ENCODE results near the gene KCNT1. TPM values are rescaled to one million over a fixed set of nuclear protein-coding genes. Genes with fewer than 3 reads are reported as not detected.

The KCNT1 gene
- total RNA-seq, 1 donor from 2014 or later = not detected

DNA sequence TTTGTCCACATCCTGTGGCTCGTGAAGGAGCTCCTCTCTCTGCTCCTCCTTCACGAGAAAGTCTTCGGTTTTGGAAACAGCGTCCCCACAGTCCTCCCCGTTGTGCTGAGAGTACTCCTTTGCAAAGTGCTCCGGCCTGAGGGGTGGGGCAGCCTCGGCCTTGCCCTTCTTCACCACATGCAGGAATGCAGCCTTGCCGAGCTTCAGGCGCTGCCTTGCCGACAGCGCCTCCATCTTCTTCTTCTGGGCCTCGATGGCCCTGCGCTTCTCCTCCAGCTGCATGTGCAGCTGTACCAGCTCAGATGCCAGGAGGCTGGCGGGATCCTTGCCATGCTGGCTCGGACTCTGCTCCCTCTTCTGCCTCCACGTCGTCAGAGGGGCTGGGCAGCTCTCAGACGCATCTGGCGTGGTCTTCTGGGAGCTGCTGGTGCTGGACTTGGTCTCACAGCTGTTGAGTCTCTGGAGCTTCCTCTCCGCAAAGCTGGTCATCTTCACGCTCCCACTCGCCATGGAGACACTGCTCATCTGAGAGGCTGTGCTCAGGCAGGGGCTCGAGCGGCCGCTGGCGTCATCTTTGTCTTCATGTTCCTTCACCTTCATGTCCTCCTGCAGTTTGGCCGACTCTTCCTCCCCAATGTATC, 119.9 kb downstream of the KCNT1 start:
- Histone ChIP-seq H3K9me3 (ENCODE audit: insufficient read depth, low read depth, low read length) (no peaks in the 10 kb centered on the region), H3K27me3 (ENCODE audit: insufficient read depth, low read length) (no peaks in the 10 kb centered on the region), H3K4me3 (ENCODE audit: insufficient read depth, low read depth, low read length) (no peak overlapping the region), H2AFZ (ENCODE audit: low read depth, low read length) (no peak overlapping the region), H3K79me2 (ENCODE audit: insufficient read depth, low read length) (peaks cover 17% of the 10 kb centered on the region), H3K36me3 (ENCODE audit: insufficient read depth, low read length) (peaks cover 23% of the 10 kb centered on the region), H3K4me2 (ENCODE audit: low read length) (no peak overlapping the region), H3K27ac (ENCODE audit: low read depth, low read length) (no peak overlapping the region), H3K4me1 (ENCODE audit: insufficient read depth, low read length) (no peaks in the 10 kb centered on the region), H3K9ac (ENCODE audit: low read length) (no peak overlapping the region), H4K20me1 (ENCODE audit: insufficient read depth, low read length) (peaks cover 27% of the 10 kb centered on the region)
- Mint-ChIP-seq H3K4me3 (ENCODE audit: unreplicated experiment) (no peak overlapping the region), H3K4me1 (ENCODE audit: low read depth, unreplicated experiment) (peaks cover 4% of the 10 kb centered on the region), H3K36me3 (ENCODE audit: low read depth, unreplicated experiment) (peaks cover 20% of the 10 kb centered on the region), H3K27ac (ENCODE audit: unreplicated experiment) (no peak overlapping the region), H3K9me3 (ENCODE audit: unreplicated experiment) (no peaks in the 10 kb centered on the region), H3K27me3 (ENCODE audit: low read depth, unreplicated experiment) (no peaks in the 10 kb centered on the region)
- TF ChIP-seq EZH2 (IDR thresholded peaks at IDR 0.05; ENCODE audit: insufficient read depth, low read length) = no peak
- TF ChIP-seq, protein P1, sequence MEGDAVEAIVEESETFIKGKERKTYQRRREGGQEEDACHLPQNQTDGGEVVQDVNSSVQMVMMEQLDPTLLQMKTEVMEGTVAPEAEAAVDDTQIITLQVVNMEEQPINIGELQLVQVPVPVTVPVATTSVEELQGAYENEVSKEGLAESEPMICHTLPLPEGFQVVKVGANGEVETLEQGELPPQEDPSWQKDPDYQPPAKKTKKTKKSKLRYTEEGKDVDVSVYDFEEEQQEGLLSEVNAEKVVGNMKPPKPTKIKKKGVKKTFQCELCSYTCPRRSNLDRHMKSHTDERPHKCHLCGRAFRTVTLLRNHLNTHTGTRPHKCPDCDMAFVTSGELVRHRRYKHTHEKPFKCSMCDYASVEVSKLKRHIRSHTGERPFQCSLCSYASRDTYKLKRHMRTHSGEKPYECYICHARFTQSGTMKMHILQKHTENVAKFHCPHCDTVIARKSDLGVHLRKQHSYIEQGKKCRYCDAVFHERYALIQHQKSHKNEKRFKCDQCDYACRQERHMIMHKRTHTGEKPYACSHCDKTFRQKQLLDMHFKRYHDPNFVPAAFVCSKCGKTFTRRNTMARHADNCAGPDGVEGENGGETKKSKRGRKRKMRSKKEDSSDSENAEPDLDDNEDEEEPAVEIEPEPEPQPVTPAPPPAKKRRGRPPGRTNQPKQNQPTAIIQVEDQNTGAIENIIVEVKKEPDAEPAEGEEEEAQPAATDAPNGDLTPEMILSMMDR (IDR thresholded peaks at IDR 0.05; ENCODE audit: insufficient read depth, low read depth, low read length) = no peak
- FAIRE-seq (no peak), DNase-seq (ENCODE audit: low read depth) (no peak)

DNA sequence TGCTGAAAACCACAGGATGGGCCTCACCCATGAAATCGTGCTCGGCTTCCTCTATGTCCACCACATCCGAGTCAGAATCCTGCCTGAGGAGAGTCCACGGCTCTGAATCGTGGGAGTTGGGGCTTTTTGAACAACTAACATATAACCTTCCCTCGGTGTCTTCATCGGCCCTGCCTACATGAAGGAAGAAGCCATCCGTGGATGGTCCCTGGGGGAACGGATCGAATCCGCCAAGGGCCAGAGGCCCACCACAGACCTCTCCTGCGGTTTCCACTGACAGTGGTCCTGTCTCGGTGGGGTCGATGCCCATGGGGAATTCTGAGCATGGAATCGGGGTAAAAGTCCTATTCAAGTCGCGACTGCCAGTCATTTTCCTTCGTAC, 120.4 kb downstream of the KCNT1 start:
- Mint-ChIP-seq H3K4me3 (ENCODE audit: unreplicated experiment) (no peak overlapping the region), H3K4me1 (ENCODE audit: low read depth, unreplicated experiment) (peaks cover 4% of the 10 kb centered on the region), H3K27ac (ENCODE audit: unreplicated experiment) (no peak overlapping the region), H3K36me3 (ENCODE audit: low read depth, unreplicated experiment) (peaks cover 20% of the 10 kb centered on the region), H3K9me3 (ENCODE audit: unreplicated experiment) (no peaks in the 10 kb centered on the region), H3K27me3 (ENCODE audit: low read depth, unreplicated experiment) (no peaks in the 10 kb centered on the region)
- Histone ChIP-seq H3K4me1 (ENCODE audit: insufficient read depth, low read length) (no peaks in the 10 kb centered on the region), H3K27ac (ENCODE audit: low read depth, low read length) (no peak overlapping the region), H3K4me2 (ENCODE audit: low read length) (no peak overlapping the region), H3K9me3 (ENCODE audit: insufficient read depth, low read depth, low read length) (no peaks in the 10 kb centered on the region), H2AFZ (ENCODE audit: low read depth, low read length) (no peak overlapping the region), H3K36me3 (ENCODE audit: insufficient read depth, low read length) (peaks cover 21% of the 10 kb centered on the region), H4K20me1 (ENCODE audit: insufficient read depth, low read length) (peaks cover 31% of the 10 kb centered on the region), H3K9ac (ENCODE audit: low read length) (no peak overlapping the region), H3K4me3 (ENCODE audit: insufficient read depth, low read depth, low read length) (no peak overlapping the region), H3K27me3 (ENCODE audit: insufficient read depth, low read length) (no peaks in the 10 kb centered on the region), H3K79me2 (ENCODE audit: insufficient read depth, low read length) (peaks cover 22% of the 10 kb centered on the region)
- TF ChIP-seq, protein P1 (IDR thresholded peaks at IDR 0.05; ENCODE audit: insufficient read depth, low read depth, low read length) = no peak
- no peak for TF ChIP-seq EZH2 (IDR thresholded peaks at IDR 0.05; ENCODE audit: insufficient read depth, low read length)
- FAIRE-seq (no peak), DNase-seq (ENCODE audit: low read depth) (no peak)

GRCh38 chr9:135823036-135823435, 121.1 kb downstream of the KCNT1 start:
- Histone ChIP-seq H3K9ac (ENCODE audit: low read length) (no peak overlapping the region), H2AFZ (ENCODE audit: low read depth, low read length) (no peak overlapping the region), H3K79me2 (ENCODE audit: insufficient read depth, low read length) (peaks cover 28% of the 10 kb centered on the region), H3K27me3 (ENCODE audit: insufficient read depth, low read length) (no peaks in the 10 kb centered on the region), H3K4me3 (ENCODE audit: insufficient read depth, low read depth, low read length) (no peak overlapping the region), H3K4me2 (ENCODE audit: low read length) (no peak overlapping the region), H3K27ac (ENCODE audit: low read depth, low read length) (no peak overlapping the region), H3K9me3 (ENCODE audit: insufficient read depth, low read depth, low read length) (no peaks in the 10 kb centered on the region), H3K36me3 (ENCODE audit: insufficient read depth, low read length) (peaks cover 17% of the 10 kb centered on the region), H3K4me1 (ENCODE audit: insufficient read depth, low read length) (no peaks in the 10 kb centered on the region), H4K20me1 (ENCODE audit: insufficient read depth, low read length) (peaks cover 37% of the 10 kb centered on the region)
- H3K36me3 Mint-ChIP-seq (ENCODE audit: low read depth, unreplicated experiment) = peaks cover 20% of the 10 kb centered on the region
- TF ChIP-seq EZH2 (IDR thresholded peaks at IDR 0.05; ENCODE audit: insufficient read depth, low read length) = no peak
- TF ChIP-seq, protein P1 (IDR thresholded peaks at IDR 0.05; ENCODE audit: insufficient read depth, low read depth, low read length) = no peak
- DNase-seq (ENCODE audit: low read depth) = no peak
- FAIRE-seq = no peak
- H3K27ac Mint-ChIP-seq (ENCODE audit: unreplicated experiment) = no peak overlapping the region
- no peak overlapping the region for H3K4me3 Mint-ChIP-seq (ENCODE audit: unreplicated experiment)
- peaks cover under 1% of the 10 kb centered on the region for H3K9me3 Mint-ChIP-seq (ENCODE audit: unreplicated experiment)
- no peaks in the 10 kb centered on the region for H3K27me3 Mint-ChIP-seq (ENCODE audit: low read depth, unreplicated experiment)
- peaks cover 4% of the 10 kb centered on the region for H3K4me1 Mint-ChIP-seq (ENCODE audit: low read depth, unreplicated experiment)
